Measurements from ENCODE around the gene IGF1R.
A peak's percentile ranks its signal among the peaks of the same experiment; 100 is the strongest.

The IGF1R gene

GRCh38 chr15:98859149-98859548 lies 210.8 kb downstream of the IGF1R start:
- Histone ChIP-seq H3K4me1 (ENCODE audit: control insufficient read depth, insufficient read depth, low read length, poor library complexity, severe bottlenecking) (no peaks in the 10 kb centered on the region), H3K36me3 (ENCODE audit: control insufficient read depth, insufficient read depth, low read length) (no peaks in the 10 kb centered on the region), H3K27ac (ENCODE audit: insufficient read depth, low read length, poor library complexity, severe bottlenecking) (no peak overlapping the region), H3K9me3 (ENCODE audit: control insufficient read depth, low read length) (no peaks in the 10 kb centered on the region), H3K27me3 (replicated peaks; ENCODE audit: control insufficient read depth, insufficient read depth, low read length, poor library complexity, severe bottlenecking) (no peaks in the 10 kb centered on the region), H3K4me3 (ENCODE audit: insufficient read depth, low read depth, low read length, poor library complexity, severe bottlenecking) (no peak overlapping the region)
- no peak for DNase-seq

- Histone ChIP-seq H3K4me3 (ENCODE audit: insufficient read depth, low read depth, low read length, poor library complexity, severe bottlenecking) (no peak overlapping the region), H3K27me3 (replicated peaks; ENCODE audit: control insufficient read depth, insufficient read depth, low read length, poor library complexity, severe bottlenecking) (no peaks in the 10 kb centered on the region), H3K9me3 (ENCODE audit: control insufficient read depth, low read length) (no peaks in the 10 kb centered on the region), H3K27ac (ENCODE audit: insufficient read depth, low read length, poor library complexity, severe bottlenecking) (no peak overlapping the region), H3K36me3 (ENCODE audit: control insufficient read depth, insufficient read depth, low read length) (no peaks in the 10 kb centered on the region), H3K4me1 (ENCODE audit: control insufficient read depth, insufficient read depth, low read length, poor library complexity, severe bottlenecking) (no peaks in the 10 kb centered on the region)
- DNase-seq = no peak
Observed at GRCh38 chr15:98860281-98861041, 212.1 kb downstream of the IGF1R start.

- peaks cover under 1% of the 10 kb centered on the region for H3K4me1 ChIP-seq (ENCODE audit: control insufficient read depth, insufficient read depth, low read length, poor library complexity, severe bottlenecking)
- no peak for DNase-seq
- H3K4me3 ChIP-seq (ENCODE audit: insufficient read depth, low read depth, low read length, poor library complexity, severe bottlenecking) = no peak overlapping the region
- no peak overlapping the region for H3K27ac ChIP-seq (ENCODE audit: insufficient read depth, low read length, poor library complexity, severe bottlenecking)
- H3K27me3 ChIP-seq (replicated peaks; ENCODE audit: control insufficient read depth, insufficient read depth, low read length, poor library complexity, severe bottlenecking) = no peaks in the 10 kb centered on the region
- no peaks in the 10 kb centered on the region for H3K9me3 ChIP-seq (ENCODE audit: control insufficient read depth, low read length)
- no peaks in the 10 kb centered on the region for H3K36me3 ChIP-seq (ENCODE audit: control insufficient read depth, insufficient read depth, low read length)
Observed at GRCh38 chr15:98861188-98861587, 212.8 kb downstream of the IGF1R start.

DNA sequence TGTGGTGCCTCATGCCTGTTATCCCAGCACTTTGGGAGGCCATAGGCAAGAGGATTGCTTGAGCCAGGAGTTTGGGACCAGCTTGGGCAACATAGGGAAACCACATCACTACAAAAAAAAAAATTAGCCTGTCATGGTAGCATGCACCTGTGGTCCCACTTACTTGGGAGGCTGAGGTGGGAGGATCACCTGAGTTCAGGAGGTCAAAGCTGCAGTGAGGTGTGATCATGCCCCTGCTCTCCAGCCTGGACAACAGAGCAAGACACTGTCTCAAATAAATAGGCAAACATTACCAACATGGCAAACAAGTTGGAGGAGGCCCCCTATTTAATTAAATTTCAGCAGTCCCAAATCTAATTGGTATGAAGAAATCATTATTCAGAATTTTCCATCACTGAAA lies 215.6 kb downstream of the IGF1R start:
- Histone ChIP-seq H3K9me3 (ENCODE audit: control insufficient read depth, low read length) (no peaks in the 10 kb centered on the region), H3K27ac (ENCODE audit: insufficient read depth, low read length, poor library complexity, severe bottlenecking) (no peak overlapping the region), H3K4me1 (ENCODE audit: control insufficient read depth, insufficient read depth, low read length, poor library complexity, severe bottlenecking) (peaks cover 6% of the 10 kb centered on the region), H3K4me3 (ENCODE audit: insufficient read depth, low read depth, low read length, poor library complexity, severe bottlenecking) (no peak overlapping the region), H3K36me3 (ENCODE audit: control insufficient read depth, insufficient read depth, low read length) (no peaks in the 10 kb centered on the region), H3K27me3 (replicated peaks; ENCODE audit: control insufficient read depth, insufficient read depth, low read length, poor library complexity, severe bottlenecking) (no peaks in the 10 kb centered on the region)
- no peak for DNase-seq

- H3K4me1 ChIP-seq (ENCODE audit: control insufficient read depth, insufficient read depth, low read length, poor library complexity, severe bottlenecking) = peaks cover 6% of the 10 kb centered on the region
- no peaks in the 10 kb centered on the region for H3K27me3 ChIP-seq (replicated peaks; ENCODE audit: control insufficient read depth, insufficient read depth, low read length, poor library complexity, severe bottlenecking)
- peak overlapping the region; percentile 71 for H3K27ac ChIP-seq (ENCODE audit: insufficient read depth, low read length, poor library complexity, severe bottlenecking)
- no peaks in the 10 kb centered on the region for H3K36me3 ChIP-seq (ENCODE audit: control insufficient read depth, insufficient read depth, low read length)
- peak; percentile 38 to 64 (median 45) for DNase-seq
- peak overlapping the region; percentile 71 for H3K4me3 ChIP-seq (ENCODE audit: insufficient read depth, low read depth, low read length, poor library complexity, severe bottlenecking)
- no peaks in the 10 kb centered on the region for H3K9me3 ChIP-seq (ENCODE audit: control insufficient read depth, low read length)
Observed at GRCh38 chr15:98865397-98866339, 217.3 kb downstream of the IGF1R start.

- no peak for DNase-seq
- Histone ChIP-seq H3K4me3 (ENCODE audit: insufficient read depth, low read depth, low read length, poor library complexity, severe bottlenecking) (peak overlapping the region; percentile 71), H3K36me3 (ENCODE audit: control insufficient read depth, insufficient read depth, low read length) (no peaks in the 10 kb centered on the region), H3K9me3 (ENCODE audit: control insufficient read depth, low read length) (no peaks in the 10 kb centered on the region), H3K27ac (ENCODE audit: insufficient read depth, low read length, poor library complexity, severe bottlenecking) (peak overlapping the region; percentile 71), H3K27me3 (replicated peaks; ENCODE audit: control insufficient read depth, insufficient read depth, low read length, poor library complexity, severe bottlenecking) (no peaks in the 10 kb centered on the region), H3K4me1 (ENCODE audit: control insufficient read depth, insufficient read depth, low read length, poor library complexity, severe bottlenecking) (peaks cover 6% of the 10 kb centered on the region)
Observed at GRCh38 chr15:98866511-98866910, 218.2 kb downstream of the IGF1R start.

DNA sequence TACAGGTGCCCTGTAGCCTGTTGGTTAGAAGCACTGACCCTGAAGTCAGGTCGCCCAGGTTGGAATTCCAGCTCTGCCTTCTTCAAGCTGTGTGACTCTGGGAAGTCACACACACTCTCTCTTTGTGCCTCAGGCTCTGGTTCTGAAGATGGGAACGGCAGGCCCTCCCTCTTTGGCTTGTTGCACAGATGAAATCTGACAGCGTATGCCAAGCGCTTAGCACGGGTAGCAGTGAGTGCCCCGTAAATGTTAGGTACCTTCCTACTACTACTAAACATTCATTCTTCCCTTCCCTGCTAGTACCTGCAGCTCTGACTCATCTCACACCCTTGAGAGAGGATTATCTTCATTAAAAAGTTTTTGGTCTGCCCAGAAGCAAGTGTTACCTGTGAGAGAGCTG lies 220.2 kb downstream of the IGF1R start:
- no peak overlapping the region for H3K4me3 ChIP-seq (ENCODE audit: insufficient read depth, low read depth, low read length, poor library complexity, severe bottlenecking)

DNA sequence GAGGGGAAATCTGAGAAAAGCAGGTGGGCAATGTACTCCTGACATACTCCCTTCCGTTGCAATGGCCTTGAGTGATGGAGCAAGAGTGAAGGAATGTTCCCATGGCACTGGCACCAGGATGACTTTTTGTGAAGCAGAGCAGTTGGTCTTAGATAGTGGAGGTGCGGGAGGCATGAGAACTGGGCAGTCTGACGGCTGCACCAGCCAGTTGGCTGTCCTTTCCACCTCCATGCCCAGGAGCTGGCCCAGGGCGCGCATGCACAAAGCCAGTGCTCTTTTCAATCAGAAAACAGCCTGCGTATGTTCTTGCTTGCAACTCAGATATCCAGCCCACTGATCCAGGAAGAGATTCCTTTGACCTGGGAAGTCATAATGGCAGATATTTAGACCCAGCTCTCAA lies 222.4 kb downstream of the IGF1R start:
- DNase-seq = no peak
- Histone ChIP-seq H3K36me3 (ENCODE audit: control insufficient read depth, insufficient read depth, low read length) (no peaks in the 10 kb centered on the region), H3K4me1 (ENCODE audit: control insufficient read depth, insufficient read depth, low read length, poor library complexity, severe bottlenecking) (peaks cover 6% of the 10 kb centered on the region), H3K4me3 (ENCODE audit: insufficient read depth, low read depth, low read length, poor library complexity, severe bottlenecking) (no peak overlapping the region), H3K27me3 (replicated peaks; ENCODE audit: control insufficient read depth, insufficient read depth, low read length, poor library complexity, severe bottlenecking) (no peaks in the 10 kb centered on the region), H3K27ac (ENCODE audit: insufficient read depth, low read length, poor library complexity, severe bottlenecking) (no peak overlapping the region), H3K9me3 (ENCODE audit: control insufficient read depth, low read length) (no peaks in the 10 kb centered on the region)

More for the DNA sequence above, 220.2 kb downstream of the IGF1R start:
- H3K4me1 ChIP-seq (ENCODE audit: control insufficient read depth, insufficient read depth, low read length, poor library complexity, severe bottlenecking) = peaks cover 6% of the 10 kb centered on the region
- no peaks in the 10 kb centered on the region for H3K27me3 ChIP-seq (replicated peaks; ENCODE audit: control insufficient read depth, insufficient read depth, low read length, poor library complexity, severe bottlenecking)
- no peaks in the 10 kb centered on the region for H3K36me3 ChIP-seq (ENCODE audit: control insufficient read depth, insufficient read depth, low read length)
- no peaks in the 10 kb centered on the region for H3K9me3 ChIP-seq (ENCODE audit: control insufficient read depth, low read length)
- DNase-seq = no peak
- no peak overlapping the region for H3K27ac ChIP-seq (ENCODE audit: insufficient read depth, low read length, poor library complexity, severe bottlenecking)

GRCh38 chr15:98872774-98873173 lies 224.4 kb downstream of the IGF1R start:
- Histone ChIP-seq H3K27me3 (replicated peaks; ENCODE audit: control insufficient read depth, insufficient read depth, low read length, poor library complexity, severe bottlenecking) (no peaks in the 10 kb centered on the region), H3K27ac (ENCODE audit: insufficient read depth, low read length, poor library complexity, severe bottlenecking) (no peak overlapping the region), H3K4me1 (ENCODE audit: control insufficient read depth, insufficient read depth, low read length, poor library complexity, severe bottlenecking) (no peaks in the 10 kb centered on the region), H3K9me3 (ENCODE audit: control insufficient read depth, low read length) (no peaks in the 10 kb centered on the region), H3K4me3 (ENCODE audit: insufficient read depth, low read depth, low read length, poor library complexity, severe bottlenecking) (no peak overlapping the region), H3K36me3 (ENCODE audit: control insufficient read depth, insufficient read depth, low read length) (no peaks in the 10 kb centered on the region)
- DNase-seq = no peak

All from effector memory CD4-positive, alpha-beta T cell (primary cell).